CD8-positive, alpha-beta memory T cell (primary cell): ENCODE data around the gene TTC12. TPM values are rescaled to one million over a fixed set of nuclear protein-coding genes. Genes with fewer than 3 reads are reported as not detected.

Experiments
- CTCF ChIA-PET: fragments of 350-600 bp; sonication (Branson Sonifier 250); formaldehyde crosslinking; loops from one replicate; lab custom pipeline; 2021; ENCODE audit warnings: antibody characterized with exemption; lab: Charles Lee
- POLR2A ChIA-PET: fragments of 350-600 bp; sonication (Branson Sonifier 250); formaldehyde crosslinking; loops from one replicate; lab custom pipeline; 2021; ENCODE audit warnings: antibody characterized with exemption; lab: Charles Lee
- DNase-seq, 5 donors: peaks; one replicate each; pipeline versions ENCODE4 v3.0.0 to v3.0.0-alpha.2; 2020 to 2022; ENCODE audit warnings: mixed read lengths in 1 of 5
- H3K27ac ChIP-seq: one replicate; pipeline ENCODE4 v1.7.0; 2013; ENCODE audit warnings: low read depth, mild to moderate bottlenecking, low read length, moderate library complexity
- H3K27me3 ChIP-seq: 2 replicates; pipeline ENCODE4 v1.7.0; 2013; ENCODE audit warnings: low read length, mild to moderate bottlenecking; ENCODE audit not compliant: insufficient read depth, poor library complexity, severe bottlenecking
- H3K36me3 ChIP-seq: 2 replicates; pipeline ENCODE4 v1.7.0; 2013; ENCODE audit warnings: mild to moderate bottlenecking, low read length, moderate library complexity; ENCODE audit not compliant: insufficient read depth
- H3K4me1 ChIP-seq: 2 replicates; pipeline ENCODE4 v1.7.0; 2013; ENCODE audit warnings: mild to moderate bottlenecking, low read length, moderate library complexity; ENCODE audit not compliant: insufficient read depth
- H3K4me3 ChIP-seq: 2 replicates; pipeline ENCODE4 v1.7.0; 2013; ENCODE audit warnings: mild to moderate bottlenecking, low read length
- H3K9me3 ChIP-seq: 2 replicates; pipeline ENCODE4 v1.7.0; 2013; ENCODE audit warnings: mild to moderate bottlenecking, low read length
- H3K27ac Mint-ChIP-seq, 8 donors: one replicate each; pipeline ENCODE4 v1.8.0; 2020 to 2021; ENCODE audit warnings: mixed read lengths in 8 of 8, mild to moderate bottlenecking in 6 of 8, inconsistent platforms in 3 of 8, moderate library complexity in 3 of 8
- H3K27me3 Mint-ChIP-seq, 2 donors: one replicate each; pipeline ENCODE4 v1.8.0; 2020 to 2021; ENCODE audit warnings: mixed read lengths in 2 of 2, mild to moderate bottlenecking in 1 of 2, moderate library complexity in 1 of 2
- H3K36me3 Mint-ChIP-seq, 3 donors: one replicate each; pipeline ENCODE4 v1.8.0; 2020 to 2021; ENCODE audit warnings: mixed read lengths in 3 of 3, inconsistent platforms in 1 of 3, mild to moderate bottlenecking in 1 of 3
- H3K4me1 Mint-ChIP-seq, 3 donors: one replicate each; pipeline ENCODE4 v1.8.0; 2020 to 2021; ENCODE audit warnings: mixed read lengths in 3 of 3, inconsistent platforms in 1 of 3, mild to moderate bottlenecking in 1 of 3
- H3K4me3 Mint-ChIP-seq, 7 donors: one replicate each; pipeline ENCODE4 v1.8.0; 2020 to 2021; ENCODE audit warnings: mixed read lengths in 7 of 7, mild to moderate bottlenecking in 6 of 7, moderate library complexity in 4 of 7, inconsistent platforms in 2 of 7
- H3K9me3 Mint-ChIP-seq, 5 donors: one replicate each; pipeline ENCODE4 v1.8.0; 2020 to 2022; ENCODE audit warnings: mixed read lengths in 5 of 5, mild to moderate bottlenecking in 3 of 5, moderate library complexity in 2 of 5, inconsistent platforms in 1 of 5
- polyA plus RNA-seq: library from polyadenylated mRNA; unstranded; fragments of 300-500 nt; fragmentation: Illumina TruSeq; gene quantifications from one replicate; pipeline ENCODE4 v1.2.3, GENCODE V29; 2021
- total RNA-seq, 2 experiments: library from RNA; stranded (reverse); gene quantifications; one replicate each; pipeline ENCODE4 v1.2.3, GENCODE V29; 2021

Gene TTC12
- total and polyA plus RNA-seq, 3 experiments from 2014 or later = 7.2 to 21.9 (median 20.3) TPM

GRCh38 chr11:113351068-113351450 is 36.7 kb downstream of the TTC12 start:
- ChIA-PET POLR2A (no interaction called here), CTCF (no interaction called here)
- Histone ChIP-seq H3K27me3 (no peaks in the 10 kb centered on the region), H3K4me3 (no peak overlapping the region), H3K9me3 (peaks cover 6% of the 10 kb centered on the region), H3K36me3 (peaks cover 11% of the 10 kb centered on the region), H3K27ac (no peak overlapping the region), H3K4me1 (no peaks in the 10 kb centered on the region)
- Mint-ChIP-seq H3K9me3 (peaks cover 0 to 15% (median 14%) of the 10 kb centered on the region in 5 donors), H3K4me1 (peaks cover 0 to 13% (median 0%) of the 10 kb centered on the region in 3 donors), H3K27ac (no peak overlapping the region), H3K36me3 (peaks cover 37 to 96% (median 39%) of the 10 kb centered on the region in 3 donors), H3K4me3 (no peak overlapping the region), H3K27me3 (no peaks in the 10 kb centered on the region)
- DNase-seq = no peak

DNA sequence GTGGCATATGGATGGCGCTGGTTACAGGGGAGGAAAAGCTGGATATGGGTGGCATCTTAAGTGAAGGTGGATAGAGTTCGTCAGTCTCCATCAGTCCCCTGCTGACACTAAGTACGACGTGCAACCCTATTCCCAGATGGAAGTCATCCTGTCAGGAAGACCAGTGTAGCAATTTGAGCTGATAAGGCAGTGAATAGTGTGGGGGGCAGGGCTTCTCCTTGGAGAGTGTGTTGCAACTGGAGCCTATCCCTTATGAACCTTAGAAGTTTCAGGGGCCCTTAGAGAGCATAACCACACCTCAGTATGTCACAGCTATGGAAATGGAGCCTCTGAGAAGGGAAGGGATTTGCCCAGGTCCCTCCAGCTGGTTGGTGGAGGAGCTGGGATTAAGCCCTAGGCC is 37.1 kb downstream of the TTC12 start:
- peaks cover 0 to 13% (median 0%) of the 10 kb centered on the region in 3 donors for H3K4me1 Mint-ChIP-seq
- Histone ChIP-seq H3K4me1 (no peaks in the 10 kb centered on the region), H3K27ac (no peak overlapping the region), H3K4me3 (no peak overlapping the region), H3K9me3 (peaks cover 9% of the 10 kb centered on the region), H3K36me3 (peaks cover 15% of the 10 kb centered on the region), H3K27me3 (no peaks in the 10 kb centered on the region)
- peaks cover 0 to 19% (median 19%) of the 10 kb centered on the region in 5 donors for H3K9me3 Mint-ChIP-seq
- H3K27me3 Mint-ChIP-seq = no peaks in the 10 kb centered on the region
- H3K4me3 Mint-ChIP-seq = no peak overlapping the region
- H3K27ac Mint-ChIP-seq = no peak overlapping the region
- peaks cover 41 to 96% (median 43%) of the 10 kb centered on the region in 3 donors for H3K36me3 Mint-ChIP-seq
- no peak for DNase-seq
- ChIA-PET POLR2A (no interaction called here), CTCF (no interaction called here)

DNA sequence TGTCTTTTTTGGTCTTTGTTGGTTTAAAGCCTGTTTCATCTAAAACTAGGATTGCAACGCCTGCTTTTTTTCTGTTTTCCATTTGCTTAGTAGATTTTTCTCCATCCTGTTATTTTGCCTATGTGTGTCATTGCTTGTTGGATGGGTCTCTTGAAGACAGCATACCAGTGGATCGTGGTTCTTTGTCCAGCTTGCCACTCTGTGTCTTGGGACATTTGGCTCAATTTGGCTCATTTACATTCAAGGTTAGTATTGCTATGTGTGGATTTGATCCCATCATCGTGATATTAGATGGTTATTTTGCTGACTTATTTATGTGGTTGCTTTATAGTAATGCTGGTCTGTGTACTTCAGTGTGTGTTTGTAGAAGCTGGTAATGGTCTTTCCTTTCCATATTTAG is 41.8 kb downstream of the TTC12 start:
- Mint-ChIP-seq H3K27ac (no peak overlapping the region), H3K4me3 (no peak overlapping the region), H3K4me1 (peaks cover 0 to 13% (median 2%) of the 10 kb centered on the region in 3 donors), H3K9me3 (peaks cover 9 to 26% (median 22%) of the 10 kb centered on the region in 5 donors), H3K36me3 (peaks cover 53 to 99% (median 65%) of the 10 kb centered on the region in 3 donors), H3K27me3 (no peaks in the 10 kb centered on the region)
- CTCF ChIA-PET = no interaction called here
- no peak overlapping the region for H3K27ac ChIP-seq
- H3K9me3 ChIP-seq = peaks cover 9% of the 10 kb centered on the region
- no peaks in the 10 kb centered on the region for H3K27me3 ChIP-seq
- DNase-seq = no peak
- no peaks in the 10 kb centered on the region for H3K4me1 ChIP-seq
- peaks cover 25% of the 10 kb centered on the region for H3K36me3 ChIP-seq
- no peak overlapping the region for H3K4me3 ChIP-seq
- POLR2A ChIA-PET = no interaction called here

DNA sequence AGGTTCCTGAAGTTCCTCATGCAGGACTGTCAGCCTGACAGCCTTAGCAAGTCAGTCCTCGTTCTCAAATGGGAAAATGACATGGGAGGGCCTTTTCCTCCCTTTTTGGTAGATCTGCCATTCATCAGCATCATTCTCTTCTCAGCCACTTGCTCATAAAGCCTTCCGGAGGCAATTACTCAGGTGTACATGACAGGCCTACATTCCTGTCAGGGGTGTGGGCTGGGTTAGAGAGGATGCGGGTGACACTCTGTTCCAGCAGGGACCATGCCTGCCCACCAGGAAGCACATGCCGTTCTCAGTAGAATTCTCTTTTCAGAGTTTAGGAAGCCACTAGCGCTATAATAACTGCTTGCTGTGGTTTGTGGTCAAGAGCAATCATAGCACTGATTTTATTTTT is 49.0 kb downstream of the TTC12 start:
- peak overlapping the region in 3 of 8 donors; percentile 27 to 58 (median 38) for H3K27ac Mint-ChIP-seq
- DNase-seq = no peak
- H3K4me1 ChIP-seq = peaks cover 7% of the 10 kb centered on the region
- H3K4me1 Mint-ChIP-seq = peaks cover 20 to 39% (median 33%) of the 10 kb centered on the region in 3 donors
- peaks cover 14 to 99% (median 14%) of the 10 kb centered on the region in 3 donors for H3K36me3 Mint-ChIP-seq
- CTCF ChIA-PET = no interaction called here
- peaks cover 31% of the 10 kb centered on the region for H3K36me3 ChIP-seq
- H3K4me3 Mint-ChIP-seq = no peak overlapping the region
- H3K9me3 Mint-ChIP-seq = no peaks in the 10 kb centered on the region
- POLR2A ChIA-PET = no interaction called here
- no peaks in the 10 kb centered on the region for H3K9me3 ChIP-seq
- no peak overlapping the region for H3K27ac ChIP-seq
- H3K27me3 ChIP-seq = no peaks in the 10 kb centered on the region
- no peak overlapping the region for H3K4me3 ChIP-seq
- H3K27me3 Mint-ChIP-seq = no peaks in the 10 kb centered on the region

- no peaks in the 10 kb centered on the region for H3K9me3 ChIP-seq
- Mint-ChIP-seq H3K4me3 (no peak overlapping the region), H3K27me3 (no peaks in the 10 kb centered on the region), H3K9me3 (no peaks in the 10 kb centered on the region), H3K36me3 (peaks cover 9 to 98% (median 13%) of the 10 kb centered on the region in 3 donors), H3K4me1 (peaks cover 18 to 39% (median 33%) of the 10 kb centered on the region in 3 donors), H3K27ac (peak overlapping the region in 6 of 8 donors; percentile 9 to 54 (median 36))
- POLR2A ChIA-PET = no interaction called here
- no peak overlapping the region for H3K27ac ChIP-seq
- no peaks in the 10 kb centered on the region for H3K27me3 ChIP-seq
- CTCF ChIA-PET = no interaction called here
- no peak overlapping the region for H3K4me3 ChIP-seq
- H3K4me1 ChIP-seq = peaks cover 7% of the 10 kb centered on the region
- H3K36me3 ChIP-seq = peaks cover 30% of the 10 kb centered on the region
- DNase-seq = no peak
Observed at GRCh38 chr11:113363996-113364641, 49.7 kb downstream of the TTC12 start.

DNA sequence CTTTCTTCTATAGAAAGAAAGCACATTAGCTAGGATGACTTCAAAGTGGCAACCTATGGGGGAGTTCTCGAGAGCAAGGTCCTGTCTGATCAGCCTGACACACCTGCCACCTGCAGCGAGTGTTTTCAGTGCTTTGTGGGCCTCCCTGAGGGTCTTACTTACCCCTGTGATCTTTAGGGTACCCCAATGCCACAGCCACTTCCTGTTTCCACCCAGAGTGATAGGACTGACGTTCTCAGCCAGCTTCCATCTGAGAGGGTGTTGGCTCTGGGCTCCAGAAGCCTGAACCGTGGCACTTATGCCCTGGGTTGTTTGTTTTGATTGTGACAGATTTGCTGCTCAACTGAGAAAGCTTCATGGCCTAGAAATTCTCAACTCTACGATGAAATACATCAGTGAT is 51.5 kb downstream of the TTC12 start:
- ChIA-PET CTCF (no interaction called here), POLR2A (no interaction called here)
- Histone ChIP-seq H3K9me3 (no peaks in the 10 kb centered on the region), H3K36me3 (peaks cover 24% of the 10 kb centered on the region), H3K4me3 (no peak overlapping the region), H3K27ac (no peak overlapping the region), H3K4me1 (peaks cover 7% of the 10 kb centered on the region), H3K27me3 (no peaks in the 10 kb centered on the region)
- H3K36me3 Mint-ChIP-seq = peaks cover 0 to 97% (median 7%) of the 10 kb centered on the region in 3 donors
- DNase-seq = peak in 1 of 5 donors; percentile 48
- no peak overlapping the region for H3K4me3 Mint-ChIP-seq
- H3K9me3 Mint-ChIP-seq = no peaks in the 10 kb centered on the region
- H3K27ac Mint-ChIP-seq = peak overlapping the region; percentile 28 to 85 (median 58)
- H3K4me1 Mint-ChIP-seq = peaks cover 18 to 39% (median 33%) of the 10 kb centered on the region in 3 donors
- H3K27me3 Mint-ChIP-seq = no peaks in the 10 kb centered on the region

- Histone ChIP-seq H3K9me3 (no peaks in the 10 kb centered on the region), H3K27ac (no peak overlapping the region), H3K27me3 (no peaks in the 10 kb centered on the region), H3K4me3 (no peak overlapping the region), H3K4me1 (peaks cover 7% of the 10 kb centered on the region), H3K36me3 (peaks cover 23% of the 10 kb centered on the region)
- ChIA-PET POLR2A (no interaction called here), CTCF (no interaction called here)
- Mint-ChIP-seq H3K27me3 (no peaks in the 10 kb centered on the region), H3K4me3 (no peak overlapping the region), H3K4me1 (peaks cover 11 to 19% (median 15%) of the 10 kb centered on the region in 3 donors), H3K9me3 (no peaks in the 10 kb centered on the region), H3K36me3 (peaks cover 0 to 87% (median 13%) of the 10 kb centered on the region in 3 donors), H3K27ac (no peak overlapping the region)
- no peak for DNase-seq
Observed at GRCh38 chr11:113369411-113369810, 55.0 kb downstream of the TTC12 start.

GRCh38 chr11:113370634-113371033 is 56.3 kb downstream of the TTC12 start:
- no peak for DNase-seq
- Mint-ChIP-seq H3K4me3 (no peak overlapping the region), H3K9me3 (no peaks in the 10 kb centered on the region), H3K4me1 (peaks cover 9 to 12% (median 11%) of the 10 kb centered on the region in 3 donors), H3K27ac (peak overlapping the region in 2 of 8 donors; percentile 11 to 61), H3K36me3 (peaks cover 0 to 77% (median 13%) of the 10 kb centered on the region in 3 donors), H3K27me3 (no peaks in the 10 kb centered on the region)
- H3K36me3 ChIP-seq = peaks cover 19% of the 10 kb centered on the region
- H3K4me3 ChIP-seq = no peak overlapping the region
- peaks cover 3% of the 10 kb centered on the region for H3K4me1 ChIP-seq
- no peak overlapping the region for H3K27ac ChIP-seq
- ChIA-PET CTCF (no interaction called here), POLR2A (no interaction called here)
- H3K9me3 ChIP-seq = no peaks in the 10 kb centered on the region
- H3K27me3 ChIP-seq = no peaks in the 10 kb centered on the region
